Endodermal cell (in vitro differentiated cells): ENCODE measurements around the gene RAD23B. TPM values are rescaled to one million over a fixed set of nuclear protein-coding genes. Genes with fewer than 3 reads are reported as not detected.

Source experiments
- DNase-seq: peaks from one replicate; pipeline ENCODE4 v3.0.0-alpha.2; 2017
- H3K27ac ChIP-seq: 2 replicates; pipeline ENCODE4 v1.5.1; 2013; ENCODE audit warnings: mild to moderate bottlenecking, low read depth, low read length, moderate library complexity
- H3K27me3 ChIP-seq: 2 replicates; pipeline ENCODE4 v1.6.1; 2013; ENCODE audit warnings: mild to moderate bottlenecking, low read length, moderate library complexity; ENCODE audit not compliant: insufficient read depth, control insufficient read depth, poor library complexity, severe bottlenecking
- H3K36me3 ChIP-seq: 2 replicates; pipeline ENCODE4 v1.7.0; 2013; ENCODE audit warnings: mild to moderate bottlenecking, low read length, moderate library complexity; ENCODE audit not compliant: control insufficient read depth, insufficient read depth
- H3K4me1 ChIP-seq: one replicate; pipeline ENCODE4 v1.7.0; 2013; ENCODE audit warnings: low read length; ENCODE audit not compliant: control insufficient read depth, insufficient read depth
- H3K4me3 ChIP-seq: 2 replicates; pipeline ENCODE4 v1.5.1; 2013; ENCODE audit warnings: mild to moderate bottlenecking, low read length, moderate library complexity
- H3K9ac ChIP-seq: 2 replicates; pipeline ENCODE4 v1.6.1; 2013; ENCODE audit warnings: mild to moderate bottlenecking, low read length, moderate library complexity; ENCODE audit not compliant: poor library complexity, severe bottlenecking; ENCODE audit errors: extremely low read depth
- H3K9me3 ChIP-seq: 2 replicates; pipeline ENCODE4 v1.6.1; 2013; ENCODE audit warnings: mild to moderate bottlenecking, low read length, moderate library complexity; ENCODE audit not compliant: control insufficient read depth
- H3K27ac Mint-ChIP-seq: 2 replicates; pipeline ENCODE4 v1.8.0; 2020; ENCODE audit warnings: mixed read lengths
- H3K27me3 Mint-ChIP-seq: 2 replicates; pipeline ENCODE4 v1.8.0; 2021; ENCODE audit warnings: mild to moderate bottlenecking, mixed read lengths; ENCODE audit not compliant: insufficient read depth
- H3K36me3 Mint-ChIP-seq: 2 replicates; pipeline ENCODE4 v1.8.0; 2020; ENCODE audit warnings: low read depth, mixed read lengths
- H3K4me1 Mint-ChIP-seq: 2 replicates; pipeline ENCODE4 v1.8.0; 2020; ENCODE audit warnings: mixed read lengths
- H3K4me3 Mint-ChIP-seq: 2 replicates; pipeline ENCODE4 v1.8.0; 2020; ENCODE audit warnings: mild to moderate bottlenecking, moderate library complexity, mixed read lengths
- H3K9me3 Mint-ChIP-seq: 2 replicates; pipeline ENCODE4 v1.8.0; 2020; ENCODE audit warnings: mild to moderate bottlenecking, mixed read lengths
- CTCF ChIP-seq: fragments of 200-600 bp; sonication (generic); conservative IDR thresholded peaks from 2 replicates; pipeline ENCODE4 v1.5.0; 2021; ENCODE audit warnings: antibody characterized with exemption, mild to moderate bottlenecking
- WGBS, 2 experiments: methylation state at CpG; one replicate each; pipeline versions ENCODE4 v1.1.5 to v1.1.7; 2013; ENCODE audit warnings: missing lambda C conversion rate in 2 of 2, mixed read lengths in 1 of 2; ENCODE audit not compliant: insufficient coverage in 1 of 2, insufficient read length in 1 of 2; 5-methylcytosine and 5-hydroxymethylcytosine counted together
- total RNA-seq, 2 donors: library from RNA; stranded (reverse); fragmentation: NEBNext Ultra II Directional in 1 of 2; extraction: Animal tissue kit (Norgen Biotek cat#: 25700) in 1 of 2; gene quantifications; 2 replicates in 1 of 2; 3 replicates in 1 of 2; pipeline ENCODE4 v1.2.1, GENCODE V29; 2021

The RAD23B gene
- total RNA-seq, 2 donors from 2014 or later: 154 to 167 TPM

DNA sequence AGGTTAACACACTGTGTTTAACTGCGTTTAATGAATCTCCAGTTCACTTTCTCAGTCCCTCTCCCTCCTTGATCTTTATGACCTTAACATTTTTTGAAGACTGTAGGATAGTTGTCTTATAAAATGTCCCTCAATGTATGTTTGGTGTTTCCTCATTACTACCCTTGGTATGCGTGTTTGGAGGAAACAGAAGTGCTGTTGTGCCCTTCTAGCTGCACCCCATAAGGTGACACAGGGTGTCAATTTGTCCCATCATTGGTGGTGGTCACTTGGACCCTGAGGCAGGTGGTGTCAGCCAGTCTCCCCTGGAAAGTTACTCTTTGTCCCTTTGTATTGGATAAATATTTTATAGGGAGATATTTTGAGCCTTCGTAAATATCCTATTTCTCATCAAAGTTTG, 52.3 kb downstream of the RAD23B start:
- no peaks in the 10 kb centered on the region for H3K9me3 ChIP-seq
- H3K27ac ChIP-seq: no peak overlapping the region
- H3K27ac Mint-ChIP-seq: no peak overlapping the region

DNA sequence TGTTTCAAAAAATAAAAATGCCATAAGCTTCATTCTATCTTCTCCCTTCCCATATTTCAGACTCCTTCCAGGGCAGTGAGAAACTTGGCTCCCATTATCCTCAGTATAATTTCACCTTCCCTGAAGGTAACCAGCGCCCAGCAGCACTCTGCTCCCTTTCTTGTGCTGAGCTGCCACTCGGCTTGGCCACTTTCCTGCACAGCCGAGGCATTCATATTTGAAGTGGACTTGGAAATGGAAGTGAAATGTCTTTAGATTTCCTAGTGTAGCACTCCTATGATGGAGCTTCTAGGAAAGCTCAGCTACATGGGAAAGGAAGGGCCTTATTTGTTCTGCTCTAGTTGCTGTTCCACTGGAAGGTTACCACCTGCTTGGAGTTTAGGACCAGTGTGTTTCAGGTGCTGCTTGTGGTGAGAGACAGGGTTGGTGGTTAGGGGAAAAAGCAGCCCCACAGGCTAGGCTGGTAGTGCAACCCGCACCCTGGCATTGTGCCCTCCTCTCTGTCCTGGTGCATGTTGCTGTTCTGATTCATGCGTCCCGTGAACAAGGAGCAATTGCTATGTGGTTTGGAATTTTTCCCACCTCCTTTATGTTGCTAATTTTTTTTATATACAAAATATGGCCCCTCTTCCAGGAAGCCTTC, 53.8 kb downstream of the RAD23B start:
- no peaks in the 10 kb centered on the region for H3K4me1 ChIP-seq
- TF ChIP-seq CTCF: no peak
- Mint-ChIP-seq H3K36me3 (peaks cover 67% of the 10 kb centered on the region), H3K4me1 (peaks cover 1% of the 10 kb centered on the region), H3K4me3 (no peak overlapping the region), H3K27me3 (no peaks in the 10 kb centered on the region), H3K27ac (peak overlapping the region; percentile 53), H3K9me3 (no peaks in the 10 kb centered on the region)
- H3K9ac ChIP-seq: no peak overlapping the region
- H3K27me3 ChIP-seq: no peaks in the 10 kb centered on the region
- no peak overlapping the region for H3K27ac ChIP-seq
- no peaks in the 10 kb centered on the region for H3K9me3 ChIP-seq
- peaks cover 54% of the 10 kb centered on the region for H3K36me3 ChIP-seq
- no peak overlapping the region for H3K4me3 ChIP-seq
- DNase-seq: no peak
- 94 to 96% methylated on average over 2 to 6 of the region's 6 CpGs for WGBS, 2 experiments

More for the DNA sequence above, 52.3 kb downstream of the RAD23B start:
- Mint-ChIP-seq H3K4me3 (no peak overlapping the region), H3K4me1 (no peaks in the 10 kb centered on the region), H3K27me3 (no peaks in the 10 kb centered on the region), H3K9me3 (no peaks in the 10 kb centered on the region), H3K36me3 (peaks cover 73% of the 10 kb centered on the region)
- Histone ChIP-seq H3K36me3 (peaks cover 69% of the 10 kb centered on the region), H3K9ac (no peak overlapping the region), H3K27me3 (no peaks in the 10 kb centered on the region), H3K4me1 (no peaks in the 10 kb centered on the region), H3K4me3 (no peak overlapping the region)
- TF ChIP-seq CTCF: no peak
- WGBS, 2 experiments: 98% methylated on average over 3 of the region's 3 CpGs; no CpG with 5 or more reads in 1 of the 2 experiments
- DNase-seq: no peak

DNA sequence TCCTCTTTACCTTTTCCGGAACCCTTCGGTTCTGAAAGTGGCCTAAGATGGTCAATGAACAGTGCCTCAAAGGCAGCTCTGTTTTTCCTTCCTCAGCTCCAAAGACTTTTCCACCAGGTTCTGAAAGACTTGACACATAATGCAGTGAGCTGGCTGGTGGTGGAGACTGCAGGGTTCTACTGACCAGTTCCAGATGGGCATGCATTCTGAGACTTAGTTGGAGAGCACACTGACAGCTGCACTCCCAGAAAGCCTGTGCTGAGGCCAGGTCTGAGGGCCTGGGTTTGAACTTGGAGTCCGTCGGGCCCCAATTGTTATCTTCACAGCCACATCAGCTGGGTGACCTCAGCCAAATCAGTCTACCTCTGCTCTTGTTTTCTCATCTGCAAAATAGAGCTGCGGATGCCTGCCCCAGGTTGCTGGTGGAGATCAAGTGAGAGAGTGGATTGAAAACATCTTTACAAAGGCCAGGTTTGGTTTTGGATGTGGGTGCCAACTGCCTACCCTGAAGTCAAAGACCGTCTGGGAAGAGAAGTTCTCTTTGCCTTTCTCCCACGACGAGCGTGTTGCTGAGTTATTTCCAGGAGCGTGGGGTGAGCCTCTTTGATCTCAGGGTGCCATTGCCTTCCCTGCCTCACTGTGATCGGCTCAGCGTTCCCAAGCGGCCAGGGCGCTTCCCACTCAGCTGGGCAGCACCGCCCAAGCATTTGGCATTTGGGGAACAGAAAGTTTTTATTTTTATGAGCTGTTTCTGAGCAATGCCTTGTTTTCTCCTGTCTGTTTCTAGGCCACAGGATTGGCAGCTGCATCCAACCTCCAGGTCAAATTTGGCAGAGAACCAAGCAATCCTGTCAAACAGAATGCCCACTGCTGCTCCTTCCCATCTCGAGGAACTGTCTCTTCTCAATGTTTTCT, 54.9 kb downstream of the RAD23B start:
- no peak overlapping the region for H3K27ac ChIP-seq
- Mint-ChIP-seq H3K9me3 (no peaks in the 10 kb centered on the region), H3K4me3 (no peak overlapping the region), H3K4me1 (peaks cover 1% of the 10 kb centered on the region), H3K27ac (no peak overlapping the region), H3K36me3 (peaks cover 59% of the 10 kb centered on the region), H3K27me3 (no peaks in the 10 kb centered on the region)
- 92 to 100% methylated on average over 8 to 16 of the region's 16 CpGs for WGBS, 2 experiments
- H3K9me3 ChIP-seq: no peaks in the 10 kb centered on the region
- H3K4me3 ChIP-seq: no peak overlapping the region
- TF ChIP-seq CTCF: no peak
- no peaks in the 10 kb centered on the region for H3K4me1 ChIP-seq
- no peak for DNase-seq
- no peak overlapping the region for H3K9ac ChIP-seq
- H3K27me3 ChIP-seq: no peaks in the 10 kb centered on the region
- peaks cover 43% of the 10 kb centered on the region for H3K36me3 ChIP-seq
